Esophagus squamous epithelium (tissue), 5 donors: ENCODE results near the gene TRMU. TPM values are rescaled to one million over a fixed set of nuclear protein-coding genes. Genes with fewer than 3 reads are reported as not detected.

ENCODE experiments used
- DNase-seq: peaks from one replicate; lab custom pipeline; 2025; lab: John Stamatoyannopoulos, UW
- H3K27ac ChIP-seq, 4 donors: fragments of 200-600 bp; sonication (generic); one replicate each; pipeline ENCODE4 v1.5.1; 2016 to 2019; ENCODE audit warnings: mild to moderate bottlenecking in 1 of 4
- H3K27me3 ChIP-seq, 4 donors: fragments of 200-600 bp; sonication (generic); 1 replicate in 3 of 4; 2 replicates in 1 of 4; pipeline versions ENCODE4 v1.5.1 to v1.6.0; 2017 to 2021; ENCODE audit warnings: antibody characterized with exemption in 1 of 4
- H3K36me3 ChIP-seq, 3 donors: fragments of 200-600 bp; sonication (generic); one replicate each; pipeline ENCODE4 v1.5.1; 2016 to 2019
- H3K4me1 ChIP-seq, 3 donors: fragments of 200-600 bp; sonication (generic); one replicate each; pipeline ENCODE4 v1.5.1; 2017 to 2019
- H3K4me3 ChIP-seq, 4 donors: fragments of 200-600 bp; sonication (generic); 1 replicate in 3 of 4; 2 replicates in 1 of 4; pipeline ENCODE4 v1.5.1; 2016 to 2019; ENCODE audit warnings: mild to moderate bottlenecking in 2 of 4, moderate library complexity in 1 of 4
- H3K9me3 ChIP-seq, 3 donors: fragments of 200-600 bp; sonication (generic); one replicate each; pipeline ENCODE4 v1.5.1; 2016 to 2019
- POLR2A ChIP-seq, 4 donors: fragments of 450-650 bp; IDR thresholded peaks; one replicate each; pipeline ENCODE4 v1.6.1; 2017; ENCODE audit warnings: antibody characterized with exemption in 4 of 4, mild to moderate bottlenecking in 4 of 4, moderate library complexity in 3 of 4
- WGBS, 2 donors: methylation state at CpG; one replicate each; pipeline ENCODE4 v1.1.5; 2018; 5-methylcytosine and 5-hydroxymethylcytosine counted together
- intact Hi-C: fragments of 100-400 bp; cut with DNase I; formaldehyde crosslinking; loops from one replicate; pipeline ENCODE4 v1.15.0; 2022
- total RNA-seq, 4 donors: library from RNA; depleted of rRNA; stranded (reverse); fragments of >200 nt; gene quantifications; one replicate each; pipeline ENCODE4 v1.1.0, GENCODE V29; 2016
- TF ChIP-seq, protein P1 (sequence below), 6 experiments: fragments of 450-650 bp in 4 of 6; fragments of 200-600 bp in 2 of 6; sonication (generic) in 2 of 6; IDR thresholded peaks; one replicate each; pipeline ENCODE4 v1.5.1; 2016 to 2019; ENCODE audit warnings: antibody characterized with exemption in 6 of 6, mild to moderate bottlenecking in 4 of 6, moderate library complexity in 4 of 6
- donor health status: DM: yes; HTN: yes; CAD: no.

Gene TRMU
- total RNA-seq, 4 donors from 2014 or later = 17.7 to 43.1 (median 32.5) TPM

DNA sequence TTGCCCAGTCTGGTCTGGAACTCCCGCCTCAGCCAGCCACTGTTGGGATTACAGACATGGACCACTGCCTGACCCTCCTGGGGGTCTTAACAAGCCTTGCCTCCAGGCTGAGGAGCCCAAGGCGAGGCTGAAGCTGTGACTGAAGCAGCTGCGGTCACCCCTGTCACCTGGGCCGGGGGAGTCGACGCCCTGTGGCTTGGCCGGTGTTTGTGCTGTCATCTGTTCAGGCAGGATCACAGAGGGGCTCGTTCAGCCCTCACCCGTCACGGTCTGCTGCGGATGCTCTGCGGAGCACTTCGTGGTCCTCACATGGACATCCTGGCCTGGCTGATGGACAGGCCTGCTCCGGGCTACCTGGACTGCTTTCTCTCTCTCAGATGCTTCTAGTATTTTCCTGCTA lies 23.8 kb downstream of the TRMU start:
- Histone ChIP-seq H3K4me3 (no peak overlapping the region), H3K9me3 (no peaks in the 10 kb centered on the region), H3K27me3 (peaks cover 0 to 10% (median 0%) of the 10 kb centered on the region in 4 donors), H3K27ac (no peak overlapping the region), H3K4me1 (peaks cover 4 to 19% (median 9%) of the 10 kb centered on the region in 3 donors), H3K36me3 (peaks cover 22 to 96% (median 28%) of the 10 kb centered on the region in 3 donors)
- no peak for DNase-seq
- intact Hi-C loops = no loop called here
- WGBS, 2 donors = 92 to 97% methylated on average over 5 to 6 of the region's 14 CpGs
- TF ChIP-seq, protein P1, sequence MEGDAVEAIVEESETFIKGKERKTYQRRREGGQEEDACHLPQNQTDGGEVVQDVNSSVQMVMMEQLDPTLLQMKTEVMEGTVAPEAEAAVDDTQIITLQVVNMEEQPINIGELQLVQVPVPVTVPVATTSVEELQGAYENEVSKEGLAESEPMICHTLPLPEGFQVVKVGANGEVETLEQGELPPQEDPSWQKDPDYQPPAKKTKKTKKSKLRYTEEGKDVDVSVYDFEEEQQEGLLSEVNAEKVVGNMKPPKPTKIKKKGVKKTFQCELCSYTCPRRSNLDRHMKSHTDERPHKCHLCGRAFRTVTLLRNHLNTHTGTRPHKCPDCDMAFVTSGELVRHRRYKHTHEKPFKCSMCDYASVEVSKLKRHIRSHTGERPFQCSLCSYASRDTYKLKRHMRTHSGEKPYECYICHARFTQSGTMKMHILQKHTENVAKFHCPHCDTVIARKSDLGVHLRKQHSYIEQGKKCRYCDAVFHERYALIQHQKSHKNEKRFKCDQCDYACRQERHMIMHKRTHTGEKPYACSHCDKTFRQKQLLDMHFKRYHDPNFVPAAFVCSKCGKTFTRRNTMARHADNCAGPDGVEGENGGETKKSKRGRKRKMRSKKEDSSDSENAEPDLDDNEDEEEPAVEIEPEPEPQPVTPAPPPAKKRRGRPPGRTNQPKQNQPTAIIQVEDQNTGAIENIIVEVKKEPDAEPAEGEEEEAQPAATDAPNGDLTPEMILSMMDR (IDR thresholded peaks at IDR 0.05) = no peak
- TF ChIP-seq POLR2A (IDR thresholded peaks at IDR 0.05) = no peak

GRCh38 chr22:46360097-46360496 lies 24.6 kb downstream of the TRMU start:
- DNase-seq = no peak
- Histone ChIP-seq H3K4me1 (peaks cover 4 to 12% (median 7%) of the 10 kb centered on the region in 3 donors), H3K27ac (no peak overlapping the region), H3K36me3 (peaks cover 22 to 96% (median 35%) of the 10 kb centered on the region in 3 donors), H3K27me3 (peaks cover 0 to 17% (median 0%) of the 10 kb centered on the region in 4 donors), H3K9me3 (no peaks in the 10 kb centered on the region), H3K4me3 (no peak overlapping the region)
- TF ChIP-seq, protein P1 (IDR thresholded peaks at IDR 0.05) = no peak
- no peak for TF ChIP-seq POLR2A (IDR thresholded peaks at IDR 0.05)
- 59 to 85% methylated on average over 4 to 5 of the region's 5 CpGs for WGBS, 2 donors
- intact Hi-C loops = no loop called here

- peaks cover 0 to 4% (median 0%) of the 10 kb centered on the region in 3 donors for H3K4me1 ChIP-seq
- no peak overlapping the region for H3K27ac ChIP-seq
- peaks cover 19 to 93% (median 38%) of the 10 kb centered on the region in 3 donors for H3K36me3 ChIP-seq
- H3K9me3 ChIP-seq = no peaks in the 10 kb centered on the region
- DNase-seq = no peak
- H3K4me3 ChIP-seq = no peak overlapping the region
- no peak for TF ChIP-seq POLR2A (IDR thresholded peaks at IDR 0.05)
- TF ChIP-seq, protein P1 (IDR thresholded peaks at IDR 0.05) = no peak
- 90 to 92% methylated on average over 10 of the region's 10 CpGs for WGBS, 2 donors
- intact Hi-C loops = no loop called here
- H3K27me3 ChIP-seq = peaks cover 0 to 22% (median 0%) of the 10 kb centered on the region in 4 donors
Measured at GRCh38 chr22:46360891-46361290, 25.4 kb downstream of the TRMU start.

DNA sequence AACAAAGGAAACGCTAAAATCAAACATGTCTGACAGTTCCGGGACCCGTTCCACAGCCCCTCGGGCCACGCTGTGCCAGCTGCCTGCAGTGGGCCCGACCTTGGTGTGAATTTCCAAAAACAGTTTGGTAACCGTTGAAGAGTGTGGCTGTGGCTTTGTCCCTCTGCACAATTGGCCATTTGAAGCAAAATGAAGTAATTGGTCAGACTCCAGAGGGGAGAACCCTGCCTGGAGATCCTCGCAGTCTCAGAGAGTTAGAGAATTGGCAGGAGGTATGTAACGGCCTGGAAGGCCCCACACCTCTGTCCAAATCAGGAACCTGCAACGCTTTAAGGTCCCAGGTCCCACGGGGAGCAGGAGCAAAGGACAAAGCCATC lies 26.3 kb downstream of the TRMU start:
- Histone ChIP-seq H3K4me1 (no peaks in the 10 kb centered on the region), H3K4me3 (no peak overlapping the region), H3K9me3 (no peaks in the 10 kb centered on the region), H3K27me3 (peaks cover 0 to 27% (median 0%) of the 10 kb centered on the region in 4 donors), H3K36me3 (peaks cover 10 to 93% (median 40%) of the 10 kb centered on the region in 3 donors), H3K27ac (no peak overlapping the region)
- WGBS, 2 donors = 48 to 49% methylated on average over 8 to 10 of the region's 11 CpGs
- intact Hi-C loops = no loop called here
- no peak for DNase-seq
- TF ChIP-seq POLR2A (IDR thresholded peaks at IDR 0.05) = no peak
- TF ChIP-seq, protein P1 (IDR thresholded peaks at IDR 0.05) = no peak

DNA sequence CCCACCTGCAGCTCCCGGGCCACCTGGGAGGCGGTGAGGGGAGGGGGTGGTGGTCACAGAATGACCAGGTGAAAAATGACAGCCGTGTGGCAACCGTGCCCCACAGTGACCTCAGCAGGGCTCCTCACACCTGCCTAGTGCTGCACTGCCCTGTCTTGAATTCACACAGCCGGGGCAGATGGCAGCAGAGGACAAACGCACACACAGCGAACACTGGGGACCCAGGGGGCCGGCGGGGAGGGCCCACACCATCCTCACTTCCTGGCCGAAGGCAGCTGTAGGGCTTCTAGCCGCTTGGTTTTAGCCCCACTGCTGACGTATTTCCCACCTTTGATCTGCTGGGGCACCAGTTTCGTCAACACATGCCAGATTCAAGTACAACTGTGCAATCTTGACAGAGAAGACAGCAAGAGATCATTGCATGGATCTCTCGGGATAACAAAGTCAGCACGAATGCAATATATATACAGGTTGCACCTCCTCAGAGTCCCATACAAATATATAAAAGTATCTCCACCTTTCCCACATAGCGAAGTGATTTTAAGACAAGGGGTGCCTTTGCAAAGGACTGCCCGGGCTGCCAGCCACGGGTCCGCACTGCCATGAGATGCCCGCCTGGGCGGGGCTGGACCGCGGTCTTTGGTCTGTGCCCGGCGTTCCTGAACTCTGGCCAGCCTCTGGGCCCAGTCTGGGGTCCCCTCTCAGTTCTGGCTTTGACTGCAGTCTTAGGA lies 26.9 kb downstream of the TRMU start:
- DNase-seq = no peak
- Histone ChIP-seq H3K27ac (no peak overlapping the region), H3K36me3 (peaks cover 7 to 93% (median 42%) of the 10 kb centered on the region in 3 donors), H3K27me3 (peaks cover 0 to 32% (median 0%) of the 10 kb centered on the region in 4 donors), H3K4me1 (peaks cover 0 to 2% (median 0%) of the 10 kb centered on the region in 3 donors), H3K4me3 (no peak overlapping the region), H3K9me3 (no peaks in the 10 kb centered on the region)
- 55 to 77% methylated on average over 15 to 20 of the region's 25 CpGs for WGBS, 2 donors
- TF ChIP-seq, protein P1 (IDR thresholded peaks at IDR 0.05) = no peak
- TF ChIP-seq POLR2A (IDR thresholded peaks at IDR 0.05) = no peak
- intact Hi-C loops = no loop called here
